Measurements from ENCODE around the gene NUBP2.

NUBP2 gene

GRCh38 chr16:1820096-1820945 lies 37.6 kb downstream of the NUBP2 start:
- Histone ChIP-seq H2BK5ac (ENCODE audit: low read length) (no peak overlapping the region), H3K27ac (replicated peaks; ENCODE audit: low read length) (no peak overlapping the region), H2BK120ac (ENCODE audit: low read depth, low read length) (no peak overlapping the region), H3K27me3 (ENCODE audit: control insufficient read depth in 3 of 3, insufficient read depth in 3 of 3, low read depth in 1 of 3, low read length in 3 of 3) (no peaks in the 10 kb centered on the region), H2BK12ac (ENCODE audit: low read length) (no peak overlapping the region), H4K8ac (ENCODE audit: low read depth, low read length) (no peak overlapping the region), H3K36me3 (replicated peaks in 1 of 2; ENCODE audit: control insufficient read depth in 2 of 2, insufficient read depth in 2 of 2, low read length in 2 of 2) (peaks cover 17 to 52% of the 10 kb centered on the region in 2 donors), H3K9ac (ENCODE audit: low read depth, low read length, poor library complexity) (no peak overlapping the region), H3K4ac (ENCODE audit: low read length) (no peak overlapping the region), H3K23ac (ENCODE audit: low read depth, low read length, poor library complexity) (no peak overlapping the region), H4K91ac (ENCODE audit: low read depth, low read length, poor library complexity) (no peak overlapping the region), H3K79me1 (ENCODE audit: low read depth, low read length) (peaks cover 16% of the 10 kb centered on the region), H3K4me1 (ENCODE audit: control insufficient read depth in 2 of 2, insufficient read depth in 1 of 2, low read depth in 1 of 2, low read length in 2 of 2) (no peaks in the 10 kb centered on the region), H3K18ac (ENCODE audit: low read length) (no peak overlapping the region), H3K14ac (ENCODE audit: low read length) (no peak overlapping the region), H3K4me2 (ENCODE audit: insufficient read depth, low read length, poor library complexity, severe bottlenecking) (no peak overlapping the region), H2AFZ (ENCODE audit: low read length) (no peak overlapping the region), H3K4me3 (ENCODE audit: low read length in 2 of 2) (no peak overlapping the region), H2AK5ac (ENCODE audit: low read depth, low read length) (no peak overlapping the region), H3K9me3 (replicated peaks in 1 of 2; ENCODE audit: control insufficient read depth in 2 of 2, insufficient read depth in 1 of 2, low read depth in 1 of 2, low read length in 2 of 2) (no peaks in the 10 kb centered on the region), H2BK15ac (ENCODE audit: low read length) (no peak overlapping the region)
- WGBS, 2 donors (ENCODE audit: extremely low coverage in 2 of 2, insufficient read length in 2 of 2, insufficient replicate concordance in 1 of 2): no CpG with 5 or more reads among the region's 25 CpGs
- no peak for DNase-seq (ENCODE audit: low spot score)

- no peaks in the 10 kb centered on the region for H3K9me3 ChIP-seq (replicated peaks in 1 of 2; ENCODE audit: control insufficient read depth in 2 of 2, insufficient read depth in 1 of 2, low read depth in 1 of 2, low read length in 2 of 2)
- WGBS, 2 donors (ENCODE audit: extremely low coverage in 2 of 2, insufficient read length in 2 of 2, insufficient replicate concordance in 1 of 2): no CpG with 5 or more reads among the region's 12 CpGs
These were observed 38.2 kb downstream of the NUBP2 start for GRCh38 chr16:1820946-1821290.

GRCh38 chr16:1821861-1822611 lies 39.3 kb downstream of the NUBP2 start:
- Histone ChIP-seq H2BK120ac (ENCODE audit: low read depth, low read length) (no peak overlapping the region), H3K27ac (replicated peaks; ENCODE audit: low read length) (no peak overlapping the region), H3K9ac (ENCODE audit: low read depth, low read length, poor library complexity) (peak overlapping the region; percentile 21), H3K14ac (ENCODE audit: low read length) (no peak overlapping the region), H3K9me3 (replicated peaks in 1 of 2; ENCODE audit: control insufficient read depth in 2 of 2, insufficient read depth in 1 of 2, low read depth in 1 of 2, low read length in 2 of 2) (no peaks in the 10 kb centered on the region), H2AK5ac (ENCODE audit: low read depth, low read length) (no peak overlapping the region), H4K8ac (ENCODE audit: low read depth, low read length) (no peak overlapping the region), H3K4me3 (ENCODE audit: low read length in 2 of 2) (no peak overlapping the region), H4K91ac (ENCODE audit: low read depth, low read length, poor library complexity) (no peak overlapping the region), H3K23ac (ENCODE audit: low read depth, low read length, poor library complexity) (no peak overlapping the region), H3K36me3 (replicated peaks in 1 of 2; ENCODE audit: control insufficient read depth in 2 of 2, insufficient read depth in 2 of 2, low read length in 2 of 2) (peaks cover 10 to 40% of the 10 kb centered on the region in 2 donors), H2BK12ac (ENCODE audit: low read length) (no peak overlapping the region), H3K27me3 (ENCODE audit: control insufficient read depth in 3 of 3, insufficient read depth in 3 of 3, low read depth in 1 of 3, low read length in 3 of 3) (no peaks in the 10 kb centered on the region), H2BK5ac (ENCODE audit: low read length) (no peak overlapping the region), H3K79me1 (ENCODE audit: low read depth, low read length) (peaks cover 16% of the 10 kb centered on the region), H2BK15ac (ENCODE audit: low read length) (no peak overlapping the region), H3K4me1 (ENCODE audit: control insufficient read depth in 2 of 2, insufficient read depth in 1 of 2, low read depth in 1 of 2, low read length in 2 of 2) (no peaks in the 10 kb centered on the region), H3K4me2 (ENCODE audit: insufficient read depth, low read length, poor library complexity, severe bottlenecking) (no peak overlapping the region), H2AFZ (ENCODE audit: low read length) (no peak overlapping the region), H3K4ac (ENCODE audit: low read length) (no peak overlapping the region), H3K18ac (ENCODE audit: low read length) (no peak overlapping the region)
- WGBS, 2 donors (ENCODE audit: extremely low coverage in 2 of 2, insufficient read length in 2 of 2, insufficient replicate concordance in 1 of 2): no CpG with 5 or more reads among the region's 24 CpGs
- no peak for DNase-seq (ENCODE audit: low spot score)

More at GRCh38 chr16:1820946-1821290, 38.2 kb downstream of the NUBP2 start:
- H3K27me3 ChIP-seq (ENCODE audit: control insufficient read depth in 3 of 3, insufficient read depth in 3 of 3, low read depth in 1 of 3, low read length in 3 of 3): no peaks in the 10 kb centered on the region
- H3K4me2 ChIP-seq (ENCODE audit: insufficient read depth, low read length, poor library complexity, severe bottlenecking): no peak overlapping the region
- H4K8ac ChIP-seq (ENCODE audit: low read depth, low read length): peak overlapping the region; percentile 43
- H2BK5ac ChIP-seq (ENCODE audit: low read length): no peak overlapping the region
- no peak overlapping the region for H2AFZ ChIP-seq (ENCODE audit: low read length)
- H3K27ac ChIP-seq (replicated peaks; ENCODE audit: low read length): no peak overlapping the region
- H3K14ac ChIP-seq (ENCODE audit: low read length): no peak overlapping the region
- peaks cover 19% of the 10 kb centered on the region for H3K79me1 ChIP-seq (ENCODE audit: low read depth, low read length)
- H3K4me1 ChIP-seq (ENCODE audit: control insufficient read depth in 2 of 2, insufficient read depth in 1 of 2, low read depth in 1 of 2, low read length in 2 of 2): no peaks in the 10 kb centered on the region
- H3K23ac ChIP-seq (ENCODE audit: low read depth, low read length, poor library complexity): no peak overlapping the region
- H2BK12ac ChIP-seq (ENCODE audit: low read length): no peak overlapping the region
- H3K9ac ChIP-seq (ENCODE audit: low read depth, low read length, poor library complexity): no peak overlapping the region
- H2AK5ac ChIP-seq (ENCODE audit: low read depth, low read length): no peak overlapping the region
- no peak overlapping the region for H4K91ac ChIP-seq (ENCODE audit: low read depth, low read length, poor library complexity)
- DNase-seq (ENCODE audit: low spot score): no peak
- H3K36me3 ChIP-seq (replicated peaks in 1 of 2; ENCODE audit: control insufficient read depth in 2 of 2, insufficient read depth in 2 of 2, low read length in 2 of 2): peaks cover 17 to 48% of the 10 kb centered on the region in 2 donors
- no peak overlapping the region for H3K4ac ChIP-seq (ENCODE audit: low read length)
- H3K4me3 ChIP-seq (ENCODE audit: low read length in 2 of 2): no peak overlapping the region
- H2BK15ac ChIP-seq (ENCODE audit: low read length): no peak overlapping the region
- no peak overlapping the region for H3K18ac ChIP-seq (ENCODE audit: low read length)
- H2BK120ac ChIP-seq (ENCODE audit: low read depth, low read length): no peak overlapping the region

GRCh38 chr16:1822801-1823200 lies 40.0 kb downstream of the NUBP2 start:
- Histone ChIP-seq H3K36me3 (replicated peaks in 1 of 2; ENCODE audit: control insufficient read depth in 2 of 2, insufficient read depth in 2 of 2, low read length in 2 of 2) (peaks cover 10 to 32% of the 10 kb centered on the region in 2 donors), H3K9me3 (replicated peaks in 1 of 2; ENCODE audit: control insufficient read depth in 2 of 2, insufficient read depth in 1 of 2, low read depth in 1 of 2, low read length in 2 of 2) (no peaks in the 10 kb centered on the region), H3K14ac (ENCODE audit: low read length) (no peak overlapping the region), H3K23ac (ENCODE audit: low read depth, low read length, poor library complexity) (no peak overlapping the region), H3K79me1 (ENCODE audit: low read depth, low read length) (peaks cover 16% of the 10 kb centered on the region), H3K4me1 (ENCODE audit: control insufficient read depth in 2 of 2, insufficient read depth in 1 of 2, low read depth in 1 of 2, low read length in 2 of 2) (peaks cover 0 to 7% of the 10 kb centered on the region in 2 donors), H3K27me3 (ENCODE audit: control insufficient read depth in 3 of 3, insufficient read depth in 3 of 3, low read depth in 1 of 3, low read length in 3 of 3) (no peaks in the 10 kb centered on the region), H3K27ac (replicated peaks; ENCODE audit: low read length) (no peak overlapping the region), H2BK120ac (ENCODE audit: low read depth, low read length) (no peak overlapping the region), H3K9ac (ENCODE audit: low read depth, low read length, poor library complexity) (no peak overlapping the region), H2BK5ac (ENCODE audit: low read length) (no peak overlapping the region), H2AFZ (ENCODE audit: low read length) (no peak overlapping the region), H3K4me3 (ENCODE audit: low read length in 2 of 2) (no peak overlapping the region), H4K8ac (ENCODE audit: low read depth, low read length) (no peak overlapping the region), H3K4me2 (ENCODE audit: insufficient read depth, low read length, poor library complexity, severe bottlenecking) (no peak overlapping the region), H2AK5ac (ENCODE audit: low read depth, low read length) (no peak overlapping the region), H2BK15ac (ENCODE audit: low read length) (no peak overlapping the region), H3K18ac (ENCODE audit: low read length) (no peak overlapping the region), H4K91ac (ENCODE audit: low read depth, low read length, poor library complexity) (no peak overlapping the region), H2BK12ac (ENCODE audit: low read length) (no peak overlapping the region), H3K4ac (ENCODE audit: low read length) (no peak overlapping the region)
- no CpG with 5 or more reads among the region's 16 CpGs for WGBS, 2 donors (ENCODE audit: extremely low coverage in 2 of 2, insufficient read length in 2 of 2, insufficient replicate concordance in 1 of 2)
- DNase-seq (ENCODE audit: low spot score): no peak
